ENCODE measurements around the gene ERBB4. TPM values are rescaled to one million over a fixed set of nuclear protein-coding genes. Genes with fewer than 3 reads are reported as not detected.
A peak's percentile ranks its signal among the peaks of the same experiment; 100 is the strongest.

The ERBB4 gene
- total RNA-seq, 4 donors from 2014 or later = 0.16 to 12.7 (median 0.27) TPM; not detected in 1

DNA sequence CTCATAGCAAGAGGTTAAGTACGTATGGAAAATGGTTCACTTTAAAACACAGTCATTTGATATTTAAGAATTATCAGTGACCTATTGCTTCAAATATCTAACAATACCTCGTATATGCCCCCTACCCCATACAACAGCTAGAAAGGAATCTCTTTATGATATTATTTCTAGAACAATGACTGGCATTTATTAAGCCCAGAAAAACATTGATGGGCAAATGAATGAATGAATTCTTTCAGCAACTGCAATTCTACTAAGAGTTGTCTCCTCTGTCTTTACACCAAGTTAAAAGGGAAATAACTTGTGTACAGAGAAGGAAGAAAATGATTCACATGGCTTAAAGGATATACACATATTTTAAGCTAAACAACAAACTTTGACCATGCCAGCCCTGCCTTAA is 384.7 kb downstream of the ERBB4 start:
- intact Hi-C loops (cut with DNase I; ENCODE audit: low total_unique reads) (no loop called here), in situ Hi-C loops (cut with MboI; ENCODE audit: low pct_ligation_motif_present in 1 of 4, low pct_unique_long_range_greater_than_20kb in 1 of 4, low sequenced_read_pairs in 3 of 4) (no loop called here)
- Histone ChIP-seq H3K9me3 (no peaks in the 10 kb centered on the region), H3K4me3 (no peak overlapping the region), H3K27ac (no peak overlapping the region), H3K27me3 (no peaks in the 10 kb centered on the region), H3K36me3 (no peaks in the 10 kb centered on the region), H3K4me1 (no peaks in the 10 kb centered on the region)
- TF ChIP-seq POLR2A (IDR thresholded peaks at IDR 0.05) (no peak), POLR2AphosphoS5 (IDR thresholded peaks at IDR 0.05) (no peak), EP300 (IDR thresholded peaks at IDR 0.05; ENCODE audit: low read depth) (no peak)
- TF ChIP-seq, protein P1, sequence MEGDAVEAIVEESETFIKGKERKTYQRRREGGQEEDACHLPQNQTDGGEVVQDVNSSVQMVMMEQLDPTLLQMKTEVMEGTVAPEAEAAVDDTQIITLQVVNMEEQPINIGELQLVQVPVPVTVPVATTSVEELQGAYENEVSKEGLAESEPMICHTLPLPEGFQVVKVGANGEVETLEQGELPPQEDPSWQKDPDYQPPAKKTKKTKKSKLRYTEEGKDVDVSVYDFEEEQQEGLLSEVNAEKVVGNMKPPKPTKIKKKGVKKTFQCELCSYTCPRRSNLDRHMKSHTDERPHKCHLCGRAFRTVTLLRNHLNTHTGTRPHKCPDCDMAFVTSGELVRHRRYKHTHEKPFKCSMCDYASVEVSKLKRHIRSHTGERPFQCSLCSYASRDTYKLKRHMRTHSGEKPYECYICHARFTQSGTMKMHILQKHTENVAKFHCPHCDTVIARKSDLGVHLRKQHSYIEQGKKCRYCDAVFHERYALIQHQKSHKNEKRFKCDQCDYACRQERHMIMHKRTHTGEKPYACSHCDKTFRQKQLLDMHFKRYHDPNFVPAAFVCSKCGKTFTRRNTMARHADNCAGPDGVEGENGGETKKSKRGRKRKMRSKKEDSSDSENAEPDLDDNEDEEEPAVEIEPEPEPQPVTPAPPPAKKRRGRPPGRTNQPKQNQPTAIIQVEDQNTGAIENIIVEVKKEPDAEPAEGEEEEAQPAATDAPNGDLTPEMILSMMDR (IDR thresholded peaks at IDR 0.05) = no peak
- 67 to 84% methylated on average over 2 of the region's 2 CpGs for WGBS, 2 donors (ENCODE audit: low coverage in 1 of 2)
- DNase-seq = no peak

DNA sequence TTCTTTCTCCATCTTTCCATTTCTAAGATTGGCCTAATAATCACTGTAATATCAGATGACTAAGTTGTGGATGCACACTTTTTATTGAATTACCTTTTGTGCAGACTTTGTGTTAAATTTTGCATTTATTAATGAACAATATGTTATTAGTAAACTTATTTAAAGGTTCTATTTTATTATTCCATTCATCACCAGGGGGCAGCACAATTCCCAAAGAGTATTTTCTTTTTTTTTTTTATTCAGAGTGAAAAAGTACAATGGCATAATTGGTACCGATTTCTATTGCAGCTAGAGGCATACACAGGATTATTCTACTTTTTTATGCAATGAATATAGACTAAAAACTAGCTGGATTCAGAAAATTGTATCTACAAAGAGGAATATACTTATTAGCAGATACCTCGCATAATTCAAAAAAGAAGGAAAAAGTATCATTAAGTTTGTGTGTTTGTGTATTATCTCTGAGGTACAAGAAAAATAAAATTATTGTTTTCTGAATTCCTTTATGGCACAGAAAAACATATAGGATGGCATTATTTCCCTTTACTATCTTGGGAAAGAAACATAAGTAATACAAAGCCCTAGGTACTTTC is 390.6 kb downstream of the ERBB4 start:
- intact Hi-C loops (cut with DNase I; ENCODE audit: low total_unique reads) (no loop called here), in situ Hi-C loops (cut with MboI; ENCODE audit: low pct_ligation_motif_present in 1 of 4, low pct_unique_long_range_greater_than_20kb in 1 of 4, low sequenced_read_pairs in 3 of 4) (no loop called here)
- DNase-seq = no peak
- H3K27me3 ChIP-seq = no peaks in the 10 kb centered on the region
- no peaks in the 10 kb centered on the region for H3K36me3 ChIP-seq
- no peak overlapping the region for H3K4me3 ChIP-seq
- 48 to 52% methylated on average over 2 of the region's 2 CpGs for WGBS, 2 donors (ENCODE audit: low coverage in 1 of 2)
- no peaks in the 10 kb centered on the region for H3K4me1 ChIP-seq
- H3K9me3 ChIP-seq = no peaks in the 10 kb centered on the region
- TF ChIP-seq, protein P1 (IDR thresholded peaks at IDR 0.05) = peak in 2 of 5 experiments; percentile 12 to 34
- no peak for TF ChIP-seq POLR2A (IDR thresholded peaks at IDR 0.05)
- H3K27ac ChIP-seq = no peak overlapping the region

DNA sequence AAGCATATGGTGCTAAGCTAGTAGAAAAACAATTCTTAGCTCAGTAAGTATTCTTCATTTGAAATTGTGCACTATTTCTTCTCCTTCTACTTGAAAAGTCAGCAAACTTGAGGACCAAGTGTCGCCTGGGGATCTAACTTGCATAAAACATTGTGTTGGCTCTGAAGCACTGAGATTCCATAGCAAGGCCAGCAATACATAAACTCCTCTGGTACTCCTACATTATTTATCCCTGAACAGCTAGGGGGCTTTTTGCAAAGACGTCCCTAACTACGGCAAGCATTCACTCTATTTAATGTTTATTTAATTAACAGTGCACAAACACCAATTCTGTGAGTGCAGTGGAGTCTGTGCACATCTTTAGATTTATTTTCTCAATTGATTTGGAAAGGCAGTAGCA is 392.2 kb downstream of the ERBB4 start:
- 56 to 76% methylated on average over 3 of the region's 3 CpGs for WGBS, 2 donors (ENCODE audit: low coverage in 1 of 2)
- Histone ChIP-seq H3K4me3 (no peak overlapping the region), H3K9me3 (no peaks in the 10 kb centered on the region), H3K4me1 (no peaks in the 10 kb centered on the region), H3K27me3 (no peaks in the 10 kb centered on the region), H3K36me3 (no peaks in the 10 kb centered on the region), H3K27ac (no peak overlapping the region)
- in situ Hi-C loops (cut with MboI; ENCODE audit: low pct_ligation_motif_present in 1 of 4, low pct_unique_long_range_greater_than_20kb in 1 of 4, low sequenced_read_pairs in 3 of 4) (no loop called here), intact Hi-C loops (cut with DNase I; ENCODE audit: low total_unique reads) (no loop called here)
- TF ChIP-seq POLR2AphosphoS5 (IDR thresholded peaks at IDR 0.05) = no peak
- TF ChIP-seq POLR2A (IDR thresholded peaks at IDR 0.05) = no peak
- TF ChIP-seq, protein P1 (IDR thresholded peaks at IDR 0.05) = no peak
- TF ChIP-seq EP300 (IDR thresholded peaks at IDR 0.05; ENCODE audit: low read depth) = no peak
- no peak for DNase-seq

DNA sequence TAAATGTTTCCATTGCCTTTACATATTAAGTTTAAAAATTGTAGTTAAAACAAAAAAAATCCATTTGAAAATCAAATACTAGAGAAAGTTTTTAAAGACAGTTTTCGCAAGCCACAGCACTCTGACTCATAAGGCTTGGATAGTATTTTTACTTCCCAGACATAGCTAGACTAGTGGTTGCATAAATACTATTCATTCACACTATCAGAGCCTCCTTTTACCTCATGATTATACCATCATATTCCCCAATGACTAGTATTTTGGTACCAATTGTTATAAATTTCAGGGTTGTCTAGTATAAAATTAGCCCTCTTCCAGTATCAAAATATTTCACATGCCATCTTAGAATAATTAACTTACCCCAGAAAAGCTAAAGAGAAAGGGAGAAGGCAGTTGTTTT is 393.5 kb downstream of the ERBB4 start:
- Histone ChIP-seq H3K4me1 (no peaks in the 10 kb centered on the region), H3K4me3 (no peak overlapping the region), H3K27me3 (no peaks in the 10 kb centered on the region), H3K36me3 (no peaks in the 10 kb centered on the region), H3K27ac (no peak overlapping the region), H3K9me3 (no peaks in the 10 kb centered on the region)
- intact Hi-C loops (cut with DNase I; ENCODE audit: low total_unique reads) = no loop called here
- in situ Hi-C loops (cut with MboI; ENCODE audit: low pct_ligation_motif_present in 1 of 4, low pct_unique_long_range_greater_than_20kb in 1 of 4, low sequenced_read_pairs in 3 of 4) = no loop called here
- TF ChIP-seq EP300 (IDR thresholded peaks at IDR 0.05; ENCODE audit: low read depth) (no peak), POLR2A (IDR thresholded peaks at IDR 0.05) (no peak), POLR2AphosphoS5 (IDR thresholded peaks at IDR 0.05) (no peak)
- TF ChIP-seq, protein P1 (IDR thresholded peaks at IDR 0.05) = no peak
- 78 to 92% methylated on average over 1 of the region's 1 CpG for WGBS, 2 donors (ENCODE audit: low coverage in 1 of 2)
- no peak for DNase-seq

Measured in transverse colon (tissue), 4 donors.